ENCODE results near the gene GNLY. TPM values are rescaled to one million over a fixed set of nuclear protein-coding genes. Genes with fewer than 3 reads are reported as not detected.
A peak's percentile ranks its signal among the peaks of the same experiment; 100 is the strongest.

Gene GNLY
- total and polyA plus RNA-seq, 5 experiments from 2014 or later: 5.3 to 1,108 (median 21.0) TPM

GRCh38 chr2:85740193-85740592 is 46.0 kb downstream of the GNLY start:
- POLR2A ChIA-PET: no interaction called here
- Mint-ChIP-seq H3K27ac (peak overlapping the region in 1 of 10 donors; percentile 20), H3K4me3 (no peak overlapping the region), H3K27me3 (peaks cover 13 to 33% (median 32%) of the 10 kb centered on the region in 5 donors), H3K36me3 (no peaks in the 10 kb centered on the region), H3K9me3 (no peaks in the 10 kb centered on the region), H3K4me1 (peaks cover 0 to 3% (median 0%) of the 10 kb centered on the region in 4 donors)
- DNase-seq (no peak), ATAC-seq (no peak)

GRCh38 chr2:85741211-85741832 is 47.2 kb downstream of the GNLY start:
- DNase-seq: no peak

DNA sequence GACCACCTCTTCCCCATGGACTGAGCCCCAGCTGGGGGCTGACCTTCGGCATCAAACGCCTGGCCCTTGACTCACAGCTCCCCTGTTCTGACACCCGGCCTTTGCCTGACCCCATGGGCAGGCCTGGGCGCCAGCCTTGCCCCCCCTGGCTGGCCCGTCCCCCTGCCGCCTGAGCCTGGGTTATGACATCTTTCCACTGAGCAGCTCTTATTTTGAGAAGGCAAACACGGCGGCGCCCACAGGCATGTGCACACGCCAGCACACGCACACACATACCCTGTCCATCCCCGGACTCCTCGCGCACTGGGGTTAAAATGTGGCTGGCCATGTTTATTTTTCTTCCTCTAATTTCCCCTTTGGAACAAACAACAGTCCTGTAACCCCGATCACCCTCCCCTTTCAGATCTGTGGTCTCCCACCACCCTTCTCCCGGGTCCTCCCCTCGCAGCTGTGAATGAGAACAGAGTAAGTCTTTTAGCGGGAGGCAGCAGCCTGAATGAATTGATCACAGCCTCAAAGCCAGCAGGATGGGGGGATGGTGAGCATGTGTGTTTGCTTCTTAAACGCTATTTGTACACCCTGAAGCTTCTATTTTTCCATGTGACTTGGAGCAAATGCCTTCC is 47.8 kb downstream of the GNLY start:
- H3K27me3 Mint-ChIP-seq: peaks cover 13 to 36% (median 30%) of the 10 kb centered on the region in 5 donors
- no peak for DNase-seq
- ATAC-seq: no peak
- POLR2A ChIA-PET: interaction anchor here (0.6 kb wide), 1 partner anchor 80 kb away, joined by 7 read pairs; no protein-coding TSS in a partner anchor
- no peaks in the 10 kb centered on the region for H3K36me3 Mint-ChIP-seq
- H3K27ac Mint-ChIP-seq: no peak overlapping the region
- no peaks in the 10 kb centered on the region for H3K9me3 Mint-ChIP-seq
- H3K4me1 Mint-ChIP-seq: peaks cover 2 to 8% (median 4%) of the 10 kb centered on the region in 4 donors
- H3K4me3 Mint-ChIP-seq: no peak overlapping the region

More at GRCh38 chr2:85741211-85741832, 47.2 kb downstream of the GNLY start:
- Mint-ChIP-seq H3K27ac (peak overlapping the region in 1 of 10 donors; percentile 67), H3K4me1 (peaks cover under 1 to 4% (median 3%) of the 10 kb centered on the region in 4 donors), H3K9me3 (no peaks in the 10 kb centered on the region), H3K36me3 (no peaks in the 10 kb centered on the region), H3K27me3 (peaks cover 13 to 36% (median 30%) of the 10 kb centered on the region in 5 donors), H3K4me3 (no peak overlapping the region)
- ATAC-seq: no peak
- POLR2A ChIA-PET: no interaction called here

- ATAC-seq (no peak), DNase-seq (no peak)
- H3K36me3 Mint-ChIP-seq: no peaks in the 10 kb centered on the region
- peak overlapping the region in 1 of 10 donors; percentile 77 for H3K27ac Mint-ChIP-seq
- peaks cover 13 to 49% (median 32%) of the 10 kb centered on the region in 5 donors for H3K27me3 Mint-ChIP-seq
- peaks cover 2 to 13% (median 6%) of the 10 kb centered on the region in 4 donors for H3K4me1 Mint-ChIP-seq
- no peak overlapping the region for H3K4me3 Mint-ChIP-seq
- H3K9me3 Mint-ChIP-seq: no peaks in the 10 kb centered on the region
- POLR2A ChIA-PET: no interaction called here
Observed at GRCh38 chr2:85743304-85743978, 49.3 kb downstream of the GNLY start.

GRCh38 chr2:85744055-85744454 is 49.9 kb downstream of the GNLY start:
- POLR2A ChIA-PET: no interaction called here
- Mint-ChIP-seq H3K36me3 (no peaks in the 10 kb centered on the region), H3K4me1 (peaks cover 2 to 14% (median 6%) of the 10 kb centered on the region in 4 donors), H3K27me3 (peaks cover 12 to 49% (median 36%) of the 10 kb centered on the region in 5 donors), H3K9me3 (no peaks in the 10 kb centered on the region), H3K4me3 (no peak overlapping the region), H3K27ac (no peak overlapping the region)
- ATAC-seq (no peak), DNase-seq (no peak)

GRCh38 chr2:85744741-85745601 is 50.8 kb downstream of the GNLY start:
- DNase-seq (no peak), ATAC-seq (no peak)
- peaks cover 12 to 55% (median 42%) of the 10 kb centered on the region in 5 donors for H3K27me3 Mint-ChIP-seq
- H3K4me3 Mint-ChIP-seq: no peak overlapping the region
- peaks cover 2 to 14% (median 6%) of the 10 kb centered on the region in 4 donors for H3K4me1 Mint-ChIP-seq
- H3K9me3 Mint-ChIP-seq: no peaks in the 10 kb centered on the region
- no peak overlapping the region for H3K27ac Mint-ChIP-seq
- no peaks in the 10 kb centered on the region for H3K36me3 Mint-ChIP-seq
- POLR2A ChIA-PET: no interaction called here

DNA sequence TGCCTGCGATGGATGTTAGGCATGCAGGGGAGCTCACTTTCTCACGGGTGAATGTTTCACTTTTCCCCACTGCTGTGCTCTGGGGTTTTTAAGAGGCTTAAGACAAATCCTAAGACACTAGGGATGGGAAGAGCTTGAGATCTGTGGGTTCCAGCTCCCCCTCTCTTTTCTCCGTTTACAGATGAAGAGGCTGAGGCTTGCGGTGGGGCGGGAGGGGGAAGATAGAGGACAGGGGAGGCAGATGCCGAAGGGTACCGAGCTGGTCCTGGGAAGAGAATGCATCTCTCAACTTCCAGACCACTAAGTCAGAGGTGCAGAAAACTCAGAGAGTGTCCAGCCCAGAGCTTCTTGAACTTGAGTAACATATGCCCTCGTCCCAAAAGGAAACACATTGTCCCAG is 51.5 kb downstream of the GNLY start:
- no peak overlapping the region for H3K27ac Mint-ChIP-seq
- POLR2A ChIA-PET: no interaction called here
- peaks cover 2 to 18% (median 7%) of the 10 kb centered on the region in 4 donors for H3K4me1 Mint-ChIP-seq
- no peak overlapping the region for H3K4me3 Mint-ChIP-seq
- ATAC-seq (no peak), DNase-seq (no peak)
- H3K36me3 Mint-ChIP-seq: no peaks in the 10 kb centered on the region
- peaks cover 18 to 62% (median 45%) of the 10 kb centered on the region in 5 donors for H3K27me3 Mint-ChIP-seq
- H3K9me3 Mint-ChIP-seq: no peaks in the 10 kb centered on the region

DNA sequence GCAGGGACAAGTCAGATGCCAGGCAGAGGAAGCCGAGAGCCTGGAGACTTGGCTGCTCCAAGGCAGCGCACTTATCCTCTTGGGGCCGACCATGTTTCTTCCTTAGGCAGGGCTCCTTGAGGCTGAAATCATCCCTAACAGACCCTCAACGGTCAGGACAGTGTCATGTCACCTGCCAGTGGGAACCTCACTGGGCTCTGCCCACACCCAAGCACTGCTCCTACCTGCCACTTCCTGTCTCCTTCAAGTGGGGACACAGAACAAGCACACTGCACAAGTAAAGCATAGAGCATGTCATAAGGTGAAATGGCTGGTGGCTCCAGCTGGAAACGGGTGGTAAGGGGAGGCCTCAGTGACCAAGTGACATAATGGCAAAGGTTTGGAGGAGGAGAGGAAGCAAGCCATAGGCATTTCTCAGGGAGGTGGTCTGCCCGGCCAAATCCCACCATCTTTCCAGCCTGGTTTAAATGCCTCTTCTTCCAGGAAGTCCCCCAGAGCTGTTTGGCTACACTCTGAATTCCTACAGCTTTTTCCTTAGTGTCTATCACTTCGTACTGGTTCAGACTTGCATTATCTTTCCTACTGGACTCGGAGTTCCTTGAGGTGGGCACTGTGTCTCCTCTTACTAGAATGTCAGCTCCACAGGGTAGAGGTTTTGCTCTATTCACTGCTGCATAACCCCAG is 52.3 kb downstream of the GNLY start:
- Mint-ChIP-seq H3K27me3 (peaks cover 20 to 62% (median 48%) of the 10 kb centered on the region in 5 donors), H3K36me3 (peaks cover 0 to under 1% (median 0%) of the 10 kb centered on the region in 3 donors), H3K4me3 (no peak overlapping the region), H3K9me3 (no peaks in the 10 kb centered on the region), H3K4me1 (peaks cover 2 to 18% (median 7%) of the 10 kb centered on the region in 4 donors), H3K27ac (peak overlapping the region in 1 of 10 donors; percentile 15)
- ATAC-seq (peak in 1 of 2 donors; percentile 39), DNase-seq (no peak)
- POLR2A ChIA-PET: interaction anchor here (0.7 to 0.9 kb wide), 2 partner anchors 118 to 359 kb away, joined by 3 read pairs; partner anchors contain the start of genes POLR1A and PTCD3

GRCh38 chr2:85747441-85747840 is 53.3 kb downstream of the GNLY start:
- ATAC-seq (no peak), DNase-seq (peak in 1 of 10 donors; percentile 0)
- H3K27ac Mint-ChIP-seq: no peak overlapping the region
- POLR2A ChIA-PET: interaction anchor here (0.9 kb wide), 1 partner anchor 358 kb away, joined by 3 read pairs; the partner anchor contains the start of genes POLR1A and PTCD3
- H3K4me1 Mint-ChIP-seq: peaks cover 4 to 22% (median 9%) of the 10 kb centered on the region in 4 donors
- H3K9me3 Mint-ChIP-seq: no peaks in the 10 kb centered on the region
- H3K36me3 Mint-ChIP-seq: peaks cover 0 to 4% (median 0%) of the 10 kb centered on the region in 3 donors
- peaks cover 25 to 60% (median 49%) of the 10 kb centered on the region in 5 donors for H3K27me3 Mint-ChIP-seq
- no peak overlapping the region for H3K4me3 Mint-ChIP-seq

DNA sequence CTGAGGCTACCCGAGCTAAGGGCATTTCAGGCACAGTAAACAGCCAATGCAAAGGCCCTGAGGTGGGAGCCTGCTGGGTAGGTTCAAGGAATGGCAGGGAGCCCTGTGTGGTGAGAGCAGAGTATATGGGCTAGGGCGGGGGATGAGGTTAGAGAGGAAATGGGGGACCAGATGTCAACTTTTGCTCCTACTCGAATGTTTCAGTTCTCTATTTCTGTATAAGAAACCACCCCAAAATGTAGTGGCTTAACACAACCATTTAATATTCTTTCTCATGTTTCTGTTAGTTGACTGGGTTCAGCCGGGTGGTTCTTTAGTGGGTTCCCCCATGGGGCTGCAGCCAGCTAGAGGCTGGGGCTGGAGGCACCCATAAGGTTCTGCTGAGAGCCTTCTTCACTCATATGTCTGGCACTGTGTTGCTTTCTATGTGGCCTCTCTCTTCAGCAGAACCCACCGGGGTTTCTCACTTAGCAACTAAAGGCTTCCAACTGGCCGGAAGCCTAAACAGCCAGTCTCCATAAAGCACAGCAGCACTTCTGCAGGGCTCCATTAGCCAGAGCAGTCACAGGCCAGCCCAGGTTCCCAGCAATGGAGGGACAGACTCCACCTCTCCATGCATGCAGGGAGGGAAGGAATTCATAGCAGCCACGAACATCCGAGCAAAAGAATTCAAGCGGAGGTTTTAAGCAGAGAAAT is 54.0 kb downstream of the GNLY start:
- H3K27ac Mint-ChIP-seq: no peak overlapping the region

More for the DNA sequence above, 54.0 kb downstream of the GNLY start:
- Mint-ChIP-seq H3K4me1 (peaks cover 6 to 26% (median 9%) of the 10 kb centered on the region in 4 donors), H3K36me3 (peaks cover 0 to 4% (median 0%) of the 10 kb centered on the region in 3 donors), H3K4me3 (no peak overlapping the region), H3K9me3 (no peaks in the 10 kb centered on the region), H3K27me3 (peaks cover 21 to 58% (median 52%) of the 10 kb centered on the region in 5 donors)
- POLR2A ChIA-PET: no interaction called here
- DNase-seq (peak in 1 of 10 donors; percentile 43), ATAC-seq (no peak)
